Measurements from ENCODE around the gene TMEM91. TPM values are rescaled to one million over a fixed set of nuclear protein-coding genes. Genes with fewer than 3 reads are reported as not detected.

Gene TMEM91
- total and polyA plus RNA-seq, 2 of the 13 experiments (the other 11 are each of a cell fraction or from before 2014, with no cell fraction given), result 6.3 to 10.3 TPM

DNA sequence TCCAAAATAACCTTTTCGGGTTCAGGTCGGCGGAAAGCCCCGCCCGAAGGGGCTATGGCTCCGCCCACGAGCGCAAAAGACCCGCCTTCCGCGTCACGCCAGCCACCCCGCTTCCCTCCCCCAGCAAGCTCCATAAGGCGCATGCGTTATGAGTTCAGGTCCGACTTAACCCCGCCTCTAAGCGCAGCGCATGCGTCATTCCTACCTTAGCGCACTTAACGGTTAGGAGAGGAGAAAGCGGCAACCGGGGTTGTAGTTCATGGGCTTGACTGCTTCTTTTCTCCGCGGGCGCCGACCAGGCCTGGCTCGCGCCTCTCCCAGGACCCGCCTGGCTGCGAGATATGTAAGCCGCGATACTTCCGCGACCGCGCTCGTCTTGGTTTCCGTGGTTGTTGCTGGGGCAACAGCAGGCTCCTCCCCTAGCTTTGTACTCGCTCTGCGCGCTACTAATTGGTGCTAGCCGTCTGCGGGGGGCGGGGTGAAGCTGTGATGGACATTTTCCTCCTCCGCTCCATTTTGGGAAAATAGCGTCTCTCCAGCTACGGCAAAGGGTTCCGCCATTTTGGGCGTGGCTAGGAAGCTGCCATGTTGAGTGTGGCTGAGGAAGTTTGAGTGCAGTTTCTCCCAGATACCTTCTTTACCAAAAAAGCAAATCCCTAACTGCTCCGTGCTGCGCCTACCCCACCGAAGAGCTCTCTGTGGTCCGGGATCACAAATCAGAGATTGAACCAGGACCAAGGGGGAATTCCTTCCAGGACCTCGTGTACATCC, 12.4 kb upstream of the TMEM91 start, which contains the start of gene B9D2 (continued):
- TF ChIP-seq ZNF749 (CRISPR knock-in tag; IDR thresholded peaks at IDR 0.05; ENCODE audit: borderline replicate concordance) (no peak), ZNF790 (CRISPR knock-in tag; IDR thresholded peaks at IDR 0.05; ENCODE audit: borderline replicate concordance) (no peak), ZNF232 (CRISPR knock-in tag; IDR thresholded peaks at IDR 0.05; ENCODE audit: borderline replicate concordance) (no peak), ZNF367 (CRISPR knock-in tag; IDR thresholded peaks at IDR 0.05; ENCODE audit: borderline replicate concordance) (no peak), ZNF44 (CRISPR knock-in tag; IDR thresholded peaks at IDR 0.05) (0 out of 2 replicates have a peak, but pooled peaks have one; percentile 19), TSC22D2 (CRISPR knock-in tag; IDR thresholded peaks at IDR 0.05; ENCODE audit: borderline replicate concordance) (peak; percentile 45; the same call in 1 of the 2 replicates), TCF7 (IDR thresholded peaks at IDR 0.05; ENCODE audit: low read depth) (no peak), ZMAT3 (CRISPR knock-in tag; conservative IDR thresholded peaks at IDR 0.05) (0 out of 2 replicates have a peak, but pooled peaks have one; percentile 16), KAT7 (CRISPR knock-in tag; IDR thresholded peaks at IDR 0.05; ENCODE audit: borderline replicate concordance) (no peak), ZNF737 (CRISPR knock-in tag; IDR thresholded peaks at IDR 0.05; ENCODE audit: borderline replicate concordance) (no peak), ZNF331 (CRISPR knock-in tag; IDR thresholded peaks at IDR 0.05) (no peak), AKAP8 (CRISPR knock-in tag; IDR thresholded peaks at IDR 0.05) (peak; percentile 80; the same call in 1 of the 2 replicates), U2AF1 (optimal IDR thresholded peaks at IDR 0.05; ENCODE audit: low read depth, low read length) (no peak), RXRA (CRISPR knock-in tag; IDR thresholded peaks at IDR 0.05) (no peak; the same call in 1 of the 2 replicates), POLR2AphosphoS2 (IDR thresholded peaks at IDR 0.05; ENCODE audit: low read depth, low read length) (no peak), KDM6A (CRISPR knock-in tag; IDR thresholded peaks at IDR 0.05; ENCODE audit: low read depth) (no peak), PTBP1 (IDR thresholded peaks at IDR 0.05; ENCODE audit: low read depth, low read length, poor library complexity, severe bottlenecking) (no peak), GABPA (IDR thresholded peaks at IDR 0.05; ENCODE audit: low read depth, low read length) (no peak), GABPA (CRISPR knock-in tag; IDR thresholded peaks at IDR 0.05; ENCODE audit: low read depth) (peak; percentile 69), HNRNPL (IDR thresholded peaks at IDR 0.05; ENCODE audit: low read depth, low read length) (0 out of 2 replicates have a peak, but pooled peaks have one; percentile 11), SATB2 (CRISPR knock-in tag; IDR thresholded peaks at IDR 0.05) (no peak), ZNF660 (CRISPR knock-in tag; IDR thresholded peaks at IDR 0.05; ENCODE audit: borderline replicate concordance, low read depth) (no peak), ZC3H13 (CRISPR knock-in tag; IDR thresholded peaks at IDR 0.05) (no peak; the same call in 1 of the 2 replicates), SAFB2 (CRISPR knock-in tag; IDR thresholded peaks at IDR 0.05; ENCODE audit: borderline replicate concordance, low read depth) (0 out of 2 replicates have a peak, but pooled peaks have one; percentile 12)
- TF ChIP-seq, protein P1, sequence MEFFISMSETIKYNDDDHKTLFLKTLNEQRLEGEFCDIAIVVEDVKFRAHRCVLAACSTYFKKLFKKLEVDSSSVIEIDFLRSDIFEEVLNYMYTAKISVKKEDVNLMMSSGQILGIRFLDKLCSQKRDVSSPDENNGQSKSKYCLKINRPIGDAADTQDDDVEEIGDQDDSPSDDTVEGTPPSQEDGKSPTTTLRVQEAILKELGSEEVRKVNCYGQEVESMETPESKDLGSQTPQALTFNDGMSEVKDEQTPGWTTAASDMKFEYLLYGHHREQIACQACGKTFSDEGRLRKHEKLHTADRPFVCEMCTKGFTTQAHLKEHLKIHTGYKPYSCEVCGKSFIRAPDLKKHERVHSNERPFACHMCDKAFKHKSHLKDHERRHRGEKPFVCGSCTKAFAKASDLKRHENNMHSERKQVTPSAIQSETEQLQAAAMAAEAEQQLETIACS (CRISPR knock-in tag; IDR thresholded peaks at IDR 0.05), result no peak
- TF ChIP-seq, protein P2, sequence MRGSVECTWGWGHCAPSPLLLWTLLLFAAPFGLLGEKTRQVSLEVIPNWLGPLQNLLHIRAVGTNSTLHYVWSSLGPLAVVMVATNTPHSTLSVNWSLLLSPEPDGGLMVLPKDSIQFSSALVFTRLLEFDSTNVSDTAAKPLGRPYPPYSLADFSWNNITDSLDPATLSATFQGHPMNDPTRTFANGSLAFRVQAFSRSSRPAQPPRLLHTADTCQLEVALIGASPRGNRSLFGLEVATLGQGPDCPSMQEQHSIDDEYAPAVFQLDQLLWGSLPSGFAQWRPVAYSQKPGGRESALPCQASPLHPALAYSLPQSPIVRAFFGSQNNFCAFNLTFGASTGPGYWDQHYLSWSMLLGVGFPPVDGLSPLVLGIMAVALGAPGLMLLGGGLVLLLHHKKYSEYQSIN (CRISPR knock-in tag; IDR thresholded peaks at IDR 0.05; ENCODE audit: borderline replicate concordance), result no peak
- TF ChIP-seq, protein P3, sequence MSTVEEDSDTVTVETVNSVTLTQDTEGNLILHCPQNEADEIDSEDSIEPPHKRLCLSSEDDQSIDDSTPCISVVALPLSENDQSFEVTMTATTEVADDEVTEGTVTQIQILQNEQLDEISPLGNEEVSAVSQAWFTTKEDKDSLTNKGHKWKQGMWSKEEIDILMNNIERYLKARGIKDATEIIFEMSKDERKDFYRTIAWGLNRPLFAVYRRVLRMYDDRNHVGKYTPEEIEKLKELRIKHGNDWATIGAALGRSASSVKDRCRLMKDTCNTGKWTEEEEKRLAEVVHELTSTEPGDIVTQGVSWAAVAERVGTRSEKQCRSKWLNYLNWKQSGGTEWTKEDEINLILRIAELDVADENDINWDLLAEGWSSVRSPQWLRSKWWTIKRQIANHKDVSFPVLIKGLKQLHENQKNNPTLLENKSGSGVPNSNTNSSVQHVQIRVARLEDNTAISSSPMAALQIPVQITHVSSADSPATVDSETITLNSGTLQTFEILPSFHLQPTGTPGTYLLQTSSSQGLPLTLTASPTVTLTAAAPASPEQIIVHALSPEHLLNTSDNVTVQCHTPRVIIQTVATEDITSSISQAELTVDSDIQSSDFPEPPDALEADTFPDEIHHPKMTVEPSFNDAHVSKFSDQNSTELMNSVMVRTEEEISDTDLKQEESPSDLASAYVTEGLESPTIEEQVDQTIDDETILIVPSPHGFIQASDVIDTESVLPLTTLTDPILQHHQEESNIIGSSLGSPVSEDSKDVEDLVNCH (CRISPR knock-in tag; IDR thresholded peaks at IDR 0.05), result no peak

Data from HepG2 (cell line).